IPS-NIHi11 (cell line): Measurements from ENCODE around the gene SDCCAG8.
A peak's percentile ranks its signal among the peaks of the same experiment; 100 is the strongest.

Experiments
- DNase-seq: peaks from one replicate; pipeline ENCODE4 v3.0.0; 2012; ENCODE audit warnings: mixed read lengths, low spot score

Gene SDCCAG8

DNA sequence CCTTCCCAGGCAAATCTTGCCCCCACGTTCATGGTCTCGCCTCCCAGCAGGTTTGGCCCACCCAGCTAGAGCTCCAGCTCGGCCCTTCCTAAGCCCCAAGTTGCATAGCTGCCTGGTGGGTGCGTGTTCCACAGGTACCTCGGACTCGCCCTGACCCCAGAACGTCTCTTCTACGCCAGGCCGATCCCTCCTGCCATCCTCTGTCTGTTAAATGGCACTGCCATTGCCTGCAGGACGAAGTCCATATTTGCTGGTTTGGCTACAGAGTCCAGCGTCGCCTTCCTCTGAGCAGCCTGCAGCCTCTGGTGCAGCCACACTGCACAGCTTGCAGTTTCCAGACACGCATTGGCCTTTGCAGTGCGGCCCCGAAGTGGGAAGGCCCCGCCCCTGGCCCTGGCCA is 228.1 kb downstream of the SDCCAG8 start:
- no peak for DNase-seq

GRCh38 chr1:243487036-243487648 is 231.3 kb downstream of the SDCCAG8 start:
- DNase-seq, result no peak

GRCh38 chr1:243487649-243488227 is 231.9 kb downstream of the SDCCAG8 start:
- peak; percentile 60 for DNase-seq

GRCh38 chr1:243488459-243489157 is 232.8 kb downstream of the SDCCAG8 start:
- DNase-seq, result no peak

DNA sequence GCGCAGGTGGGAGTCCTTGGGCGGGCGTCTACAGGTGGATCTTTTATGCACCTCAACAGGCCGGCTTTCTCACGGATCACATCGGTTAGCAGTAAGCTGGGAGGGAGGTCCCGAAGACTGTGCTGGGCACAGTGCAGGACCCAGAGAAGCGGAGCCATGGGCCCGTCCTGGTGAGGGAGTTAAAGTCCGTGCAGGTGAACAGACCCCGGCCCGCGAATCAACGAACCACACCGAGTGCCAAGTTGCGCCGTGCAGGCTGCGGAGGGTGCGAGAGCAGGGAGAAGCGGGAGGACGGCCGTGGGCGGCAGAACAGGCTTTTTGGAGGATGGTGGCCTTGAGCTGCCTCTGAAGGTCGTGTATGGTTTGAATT is 233.3 kb downstream of the SDCCAG8 start:
- DNase-seq, result no peak

GRCh38 chr1:243489681-243490546 is 234.1 kb downstream of the SDCCAG8 start:
- DNase-seq, result no peak

DNA sequence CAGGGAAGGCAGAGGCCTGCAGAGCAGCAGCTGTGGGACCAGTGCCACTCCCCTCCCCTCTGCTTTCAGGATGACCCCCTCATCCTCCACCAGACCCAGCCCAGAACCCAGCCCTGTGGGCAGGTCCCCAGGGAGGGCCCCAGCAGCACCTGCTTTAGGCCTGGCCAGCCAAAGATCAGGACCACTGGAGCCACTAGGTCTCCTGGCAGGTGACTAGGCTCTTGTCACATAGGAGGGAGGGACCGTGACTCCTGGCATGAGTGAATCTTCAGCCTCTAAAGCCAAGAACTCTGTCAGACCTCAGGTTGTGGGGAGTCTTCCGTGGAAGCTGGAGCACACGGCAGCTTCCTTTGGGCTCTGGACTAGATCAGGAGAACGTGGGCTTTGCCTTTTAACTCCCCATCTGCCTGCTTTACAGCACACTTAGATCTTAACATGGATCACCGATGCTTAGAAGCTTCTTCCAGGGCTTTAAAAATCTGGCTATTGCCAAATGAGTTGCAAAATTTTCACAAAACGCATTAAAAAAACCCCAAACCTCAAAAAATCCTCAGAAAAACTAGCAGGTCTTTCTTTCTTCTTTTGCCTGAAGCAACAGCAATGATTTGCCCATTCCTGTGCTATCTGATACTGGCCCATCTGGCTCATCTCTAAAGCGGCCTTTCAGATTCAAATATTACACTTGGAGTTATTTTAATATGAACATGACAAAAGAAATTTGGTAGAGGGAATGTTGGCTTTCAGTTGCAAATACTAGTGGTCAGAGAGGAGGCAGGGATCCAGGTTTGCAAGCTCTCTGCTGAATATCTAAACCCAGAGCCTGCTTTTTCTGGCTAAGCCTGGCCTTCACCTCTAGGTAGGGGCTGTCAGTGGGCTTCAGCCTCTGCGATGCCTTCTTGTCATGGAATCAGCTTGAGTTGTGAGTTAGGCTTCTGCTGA is 235.2 kb downstream of the SDCCAG8 start:
- peak; percentile 55 for DNase-seq

DNA sequence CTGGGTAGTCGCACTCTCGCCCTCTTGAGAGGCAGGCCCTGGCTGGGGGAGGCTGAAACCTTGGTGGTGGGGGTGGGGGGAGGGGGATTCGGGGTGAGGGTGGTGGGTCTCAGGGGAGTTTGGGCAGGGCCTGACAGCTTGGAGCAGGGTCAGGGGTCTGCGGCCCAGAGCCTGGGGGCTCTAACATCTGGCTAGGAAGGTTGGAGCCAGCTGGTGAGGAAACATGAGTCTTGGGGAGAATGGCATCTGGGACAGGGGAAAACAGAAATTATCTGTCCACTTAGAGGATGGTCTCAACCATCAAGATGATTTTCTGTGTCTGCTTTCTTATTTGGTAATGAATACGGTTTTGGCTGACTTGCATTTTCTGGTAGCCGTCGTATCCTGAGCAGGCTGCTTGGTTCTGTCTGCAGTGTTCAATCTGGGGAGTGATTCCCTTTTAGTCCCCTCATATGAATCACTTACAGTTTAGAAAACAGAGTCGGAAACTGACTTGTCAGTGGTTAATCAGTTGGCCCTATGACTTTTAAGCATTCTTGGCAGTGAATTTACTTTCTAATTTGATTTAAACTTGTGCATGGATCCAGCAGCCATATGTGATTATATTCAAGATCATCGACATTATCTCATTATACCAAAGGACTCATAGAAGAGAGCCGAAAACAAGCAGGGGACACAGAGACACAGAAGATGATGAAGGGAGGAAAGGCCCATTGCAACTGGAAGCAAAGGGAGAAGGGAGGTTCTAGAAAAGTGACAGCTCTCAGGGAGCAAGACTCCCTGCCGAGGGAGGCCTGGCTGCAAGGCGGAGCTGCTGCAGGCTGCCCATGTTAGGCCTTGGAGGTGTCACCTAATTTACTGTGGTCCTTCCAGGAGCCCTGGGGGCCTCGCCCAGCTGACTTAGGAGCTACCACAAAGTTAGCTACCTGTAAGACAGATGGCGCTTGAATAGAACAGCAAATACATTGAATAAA is 237.6 kb downstream of the SDCCAG8 start:
- no peak for DNase-seq

GRCh38 chr1:243494741-243495431 is 239.0 kb downstream of the SDCCAG8 start:
- no peak for DNase-seq

- no peak for DNase-seq
These were observed 239.8 kb downstream of the SDCCAG8 start for GRCh38 chr1:243495442-243496186.

- DNase-seq, result peak; percentile 45
These were observed 240.4 kb downstream of the SDCCAG8 start for GRCh38 chr1:243496187-243496646.

DNA sequence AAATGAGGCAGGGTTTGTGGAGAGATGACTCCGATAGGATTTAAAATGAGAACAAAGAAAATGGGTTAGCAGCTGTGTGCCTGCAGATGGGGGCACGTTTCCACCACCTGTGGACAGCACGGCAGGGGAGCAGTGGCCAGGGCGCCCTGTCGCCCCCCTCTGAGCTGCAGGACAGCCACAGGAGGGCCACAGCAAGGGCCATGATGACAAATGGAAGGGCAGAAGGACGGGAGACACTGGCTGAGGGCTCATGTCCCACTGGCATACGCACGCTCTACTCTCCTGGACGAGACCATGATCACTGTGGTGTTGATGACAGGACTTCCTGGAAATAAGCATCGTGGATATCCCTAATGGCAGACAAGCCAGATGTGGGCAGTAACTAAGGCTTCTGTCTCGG is 241.0 kb downstream of the SDCCAG8 start:
- DNase-seq, result no peak

DNA sequence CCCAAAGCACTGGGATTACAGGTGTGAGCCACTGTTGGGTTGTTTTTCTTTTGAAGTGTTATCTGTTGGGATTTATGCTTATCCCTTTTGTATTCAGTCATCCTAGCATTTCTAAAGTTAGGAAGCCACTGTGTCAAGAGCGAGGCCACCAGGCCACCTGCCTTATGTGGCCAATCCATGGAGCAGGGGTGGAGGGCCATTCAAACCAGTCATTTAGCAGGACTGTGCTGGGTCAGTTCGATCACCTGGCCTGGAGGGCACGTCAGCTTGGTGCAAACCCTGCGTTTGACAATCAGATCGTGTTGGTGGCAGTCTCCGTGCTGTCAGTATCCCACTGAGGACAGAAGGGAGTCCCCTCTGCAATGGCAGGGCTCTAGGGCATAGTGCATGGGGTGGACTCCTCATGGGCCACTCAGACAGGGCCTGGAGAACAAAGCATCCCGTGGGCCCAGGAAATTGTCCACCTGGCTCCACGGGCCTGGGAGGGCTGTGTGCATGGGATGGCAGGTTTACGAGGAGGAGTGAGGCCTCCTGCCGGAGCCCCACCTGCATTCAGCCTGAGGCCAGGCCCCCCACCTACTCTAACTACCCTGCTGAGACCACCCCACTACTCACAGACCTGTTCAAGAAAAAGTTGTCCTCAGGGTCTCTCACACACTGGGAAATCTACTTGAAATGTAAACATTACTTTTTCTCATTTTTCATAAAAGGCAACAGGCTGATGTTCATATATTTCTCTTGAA is 242.3 kb downstream of the SDCCAG8 start:
- no peak for DNase-seq

GRCh38 chr1:243499248-243499647 is 243.4 kb downstream of the SDCCAG8 start:
- DNase-seq, result no peak

GRCh38 chr1:243499711-243500110 is 243.9 kb downstream of the SDCCAG8 start:
- no peak for DNase-seq

- no peak for DNase-seq
These were observed 244.7 kb downstream of the SDCCAG8 start for GRCh38 chr1:243500512-243500911.

DNA sequence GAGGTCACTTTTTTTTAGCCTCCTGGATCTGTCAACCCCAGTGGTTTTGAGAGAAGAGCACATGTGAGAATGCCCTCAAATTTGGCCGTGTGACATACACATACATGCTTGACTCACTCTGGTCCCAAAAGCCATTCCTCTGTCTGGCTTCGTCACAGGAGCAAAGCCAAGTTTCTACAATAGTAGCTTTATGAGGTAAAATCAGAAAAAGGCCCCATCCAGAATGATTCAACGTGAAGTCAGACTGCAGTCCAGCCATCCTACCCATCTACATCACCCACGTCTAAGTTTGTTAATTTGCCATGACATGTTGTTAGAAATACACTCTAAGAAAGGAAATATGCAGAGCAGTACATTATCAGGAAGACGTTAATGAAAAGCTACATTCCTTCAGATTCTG is 245.2 kb downstream of the SDCCAG8 start:
- DNase-seq, result no peak

DNA sequence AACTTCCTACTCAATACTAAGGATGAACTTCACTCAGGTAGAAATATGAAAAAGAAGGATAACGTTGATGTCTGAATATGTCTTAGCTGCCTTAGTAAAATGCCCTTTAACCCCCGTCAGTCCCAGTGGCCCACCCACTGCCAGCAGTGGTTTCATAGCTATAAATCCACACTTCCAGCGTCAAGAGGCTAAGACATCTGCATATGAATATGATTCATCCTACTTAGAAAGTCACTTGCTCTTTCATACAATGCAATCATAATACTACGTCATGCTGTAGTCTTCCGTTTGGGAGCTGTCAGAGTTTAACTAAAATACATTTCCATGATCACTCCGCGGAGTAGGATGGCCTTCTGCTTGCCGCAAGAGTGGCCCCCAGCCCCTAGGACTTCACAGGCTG is 247.3 kb downstream of the SDCCAG8 start:
- no peak for DNase-seq
